PC-3 (cell line): ENCODE measurements around the gene SPIB.

Experiments
- EZH2 ChIP-seq: fragments of 300-600 bp; sonication (generic); IDR thresholded peaks from one replicate; pipeline ENCODE4 v1.6.1; 2017; ENCODE audit warnings: antibody characterized with exemption, mild to moderate bottlenecking, low read length; ENCODE audit not compliant: unreplicated experiment
- EZH2phosphoT487 ChIP-seq: fragments of 300-600 bp; sonication (generic); IDR thresholded peaks from 2 replicates; pipeline ENCODE4 v1.6.1; 2018; ENCODE audit warnings: mild to moderate bottlenecking, antibody characterized with exemption, low read length, borderline replicate concordance
- TF ChIP-seq, protein P1 (sequence below): fragments of 300-600 bp; sonication (generic); conservative IDR thresholded peaks from 2 replicates; pipeline ENCODE4 v1.5.1; 2017; ENCODE audit warnings: antibody characterized with exemption, low read depth, mild to moderate bottlenecking, low read length

DNA sequence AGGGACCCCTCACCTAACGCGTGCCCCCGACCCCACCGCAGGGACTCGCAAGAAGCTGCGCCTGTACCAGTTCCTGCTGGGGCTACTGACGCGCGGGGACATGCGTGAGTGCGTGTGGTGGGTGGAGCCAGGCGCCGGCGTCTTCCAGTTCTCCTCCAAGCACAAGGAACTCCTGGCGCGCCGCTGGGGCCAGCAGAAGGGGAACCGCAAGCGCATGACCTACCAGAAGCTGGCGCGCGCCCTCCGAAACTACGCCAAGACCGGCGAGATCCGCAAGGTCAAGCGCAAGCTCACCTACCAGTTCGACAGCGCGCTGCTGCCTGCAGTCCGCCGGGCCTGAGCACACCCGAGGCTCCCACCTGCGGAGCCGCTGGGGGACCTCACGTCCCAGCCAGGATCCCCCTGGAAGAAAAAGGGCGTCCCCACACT is 9.3 kb downstream of the SPIB start:
- TF ChIP-seq, protein P1, sequence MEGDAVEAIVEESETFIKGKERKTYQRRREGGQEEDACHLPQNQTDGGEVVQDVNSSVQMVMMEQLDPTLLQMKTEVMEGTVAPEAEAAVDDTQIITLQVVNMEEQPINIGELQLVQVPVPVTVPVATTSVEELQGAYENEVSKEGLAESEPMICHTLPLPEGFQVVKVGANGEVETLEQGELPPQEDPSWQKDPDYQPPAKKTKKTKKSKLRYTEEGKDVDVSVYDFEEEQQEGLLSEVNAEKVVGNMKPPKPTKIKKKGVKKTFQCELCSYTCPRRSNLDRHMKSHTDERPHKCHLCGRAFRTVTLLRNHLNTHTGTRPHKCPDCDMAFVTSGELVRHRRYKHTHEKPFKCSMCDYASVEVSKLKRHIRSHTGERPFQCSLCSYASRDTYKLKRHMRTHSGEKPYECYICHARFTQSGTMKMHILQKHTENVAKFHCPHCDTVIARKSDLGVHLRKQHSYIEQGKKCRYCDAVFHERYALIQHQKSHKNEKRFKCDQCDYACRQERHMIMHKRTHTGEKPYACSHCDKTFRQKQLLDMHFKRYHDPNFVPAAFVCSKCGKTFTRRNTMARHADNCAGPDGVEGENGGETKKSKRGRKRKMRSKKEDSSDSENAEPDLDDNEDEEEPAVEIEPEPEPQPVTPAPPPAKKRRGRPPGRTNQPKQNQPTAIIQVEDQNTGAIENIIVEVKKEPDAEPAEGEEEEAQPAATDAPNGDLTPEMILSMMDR = no peak
- TF ChIP-seq EZH2 (no peak), EZH2phosphoT487 (no peak)
